Stimulated activated CD8-positive, alpha-beta memory T cell treated with anti-CD3 and anti-CD28 coated beads, Interleukin-15, amount 100 ng/mL, for 24 hours (primary cell): ENCODE measurements around the gene C1orf52.
"Not testable (repeated sequence)": the region's sequence is repeated elsewhere in the genome, so short reads cannot be mapped to it uniquely, and the experiment has no call there.

ENCODE experiments used
- DNase-seq: peaks from one replicate; pipeline ENCODE4 v3.0.0-alpha.2; 2020; ENCODE audit warnings: low read depth

C1orf52 gene

DNA sequence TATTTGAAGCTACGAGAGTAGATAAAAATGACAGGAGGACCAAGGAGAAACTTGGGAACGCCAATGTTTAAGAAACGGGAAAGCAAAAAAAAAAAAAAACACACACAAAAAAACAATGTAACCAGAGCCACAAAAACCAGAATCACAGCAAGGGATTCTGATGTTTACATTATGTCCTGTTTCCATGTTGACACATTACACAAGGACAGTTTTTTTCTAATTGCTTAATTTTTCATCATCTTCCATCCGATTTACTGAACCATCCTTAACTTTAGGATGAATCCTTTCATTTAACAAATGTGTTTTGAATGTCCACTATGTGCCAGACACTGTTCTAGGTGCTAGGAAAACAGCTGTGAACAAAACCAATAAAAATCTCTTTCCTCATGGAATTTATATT lies 18.3 kb upstream of the C1orf52 start:
- no peak for DNase-seq

DNA sequence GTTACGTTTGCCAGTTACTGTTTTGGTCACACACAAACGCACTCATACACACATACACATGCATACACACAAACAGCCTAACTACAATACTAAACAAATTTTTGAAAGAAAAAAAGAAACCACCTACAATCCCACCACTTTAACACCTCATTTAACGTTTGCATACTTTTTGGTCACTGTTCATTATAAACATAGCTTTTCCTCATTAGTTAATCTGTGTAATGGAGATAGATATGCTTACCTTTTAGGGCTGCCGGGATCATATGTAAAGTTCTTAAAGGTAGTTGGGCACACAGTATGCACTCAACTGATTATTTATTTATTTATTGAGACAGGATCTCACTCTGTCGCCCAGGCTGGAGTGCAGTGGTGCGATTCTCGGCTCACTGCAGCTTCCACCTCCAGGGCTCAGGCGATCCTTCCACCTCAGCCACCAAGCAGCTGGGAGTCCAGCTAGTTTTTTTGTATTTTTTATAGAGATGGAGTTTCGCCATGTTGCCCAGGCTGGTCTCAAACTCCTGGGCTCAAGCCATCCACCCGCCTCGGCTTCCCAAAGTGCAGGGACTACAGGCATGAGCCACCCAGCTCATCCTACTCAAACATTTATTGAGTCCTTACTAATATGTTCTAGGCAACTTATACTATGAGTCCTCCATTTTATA lies 17.6 kb upstream of the C1orf52 start:
- no peak for DNase-seq

DNA sequence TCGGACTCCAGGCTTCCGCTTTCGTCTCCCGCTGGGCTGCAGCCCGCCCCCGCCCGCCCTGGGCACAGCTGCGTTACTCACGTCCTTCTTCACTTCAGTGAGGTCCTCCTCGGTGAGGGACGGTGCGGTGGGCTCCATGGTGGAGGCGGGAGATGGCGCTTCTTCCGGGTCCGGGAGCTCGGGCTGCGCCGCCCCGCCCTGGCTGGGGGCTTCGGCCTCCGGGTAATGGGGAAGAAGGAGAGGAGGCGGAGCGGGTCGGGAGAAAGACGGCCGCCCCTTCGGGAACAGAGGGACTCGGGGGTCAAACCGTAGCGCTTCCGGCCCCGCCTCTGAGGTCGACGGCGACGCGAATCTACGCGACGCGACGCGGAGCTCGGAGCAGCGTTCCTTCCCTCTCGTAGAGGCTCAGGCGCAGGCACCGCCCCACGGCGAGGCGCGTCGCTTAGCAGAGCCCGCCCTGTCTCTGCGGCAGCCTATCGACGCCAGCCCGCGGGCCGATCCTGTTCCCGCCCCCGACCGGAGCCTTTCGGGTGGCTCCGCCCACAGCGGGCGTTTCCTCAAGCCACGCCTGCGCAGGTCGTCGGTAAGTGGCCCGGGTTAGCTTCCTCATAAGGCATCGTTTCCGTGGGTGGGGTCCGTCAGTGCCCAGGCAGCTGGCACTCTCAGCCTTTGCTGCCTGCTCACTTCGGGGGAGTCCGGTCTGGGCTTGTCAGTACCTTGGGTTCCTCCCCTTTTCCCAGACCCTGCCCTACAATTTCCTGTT lies 16.9 kb upstream of the C1orf52 start, which contains the start of gene BCL10:
Gene BCL10, minus strand, starts transcription at position 418 of the 763 bp plus-strand sequence. Its CDS starts 280 bp downstream, at position 138.
- DNase-seq, result peak; percentile 89

DNA sequence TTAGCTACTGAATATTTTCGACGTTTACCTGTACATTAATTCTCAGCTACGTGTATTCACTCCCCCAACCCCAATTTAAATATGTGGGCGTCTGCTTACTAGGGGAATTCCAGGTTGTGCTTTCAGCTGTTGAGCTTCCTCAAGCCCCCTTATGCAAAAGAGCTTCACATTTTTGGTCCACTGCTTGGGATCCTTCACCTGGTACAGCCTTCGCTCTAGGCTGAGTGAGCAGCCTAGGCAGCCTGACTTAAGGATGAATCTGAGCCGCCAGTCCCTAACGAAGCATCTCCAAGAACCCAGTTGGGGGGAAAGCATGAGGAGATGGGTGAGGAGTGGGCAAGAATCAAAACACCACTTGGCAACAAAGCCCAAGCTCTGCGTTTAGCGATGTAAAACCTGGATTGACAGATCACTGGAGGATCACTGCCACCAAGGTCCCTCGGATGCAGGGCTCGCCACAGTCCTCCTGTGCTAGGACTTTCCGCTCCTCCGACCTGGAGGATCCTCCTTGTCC lies 16.3 kb upstream of the C1orf52 start:
- no peak for DNase-seq

DNA sequence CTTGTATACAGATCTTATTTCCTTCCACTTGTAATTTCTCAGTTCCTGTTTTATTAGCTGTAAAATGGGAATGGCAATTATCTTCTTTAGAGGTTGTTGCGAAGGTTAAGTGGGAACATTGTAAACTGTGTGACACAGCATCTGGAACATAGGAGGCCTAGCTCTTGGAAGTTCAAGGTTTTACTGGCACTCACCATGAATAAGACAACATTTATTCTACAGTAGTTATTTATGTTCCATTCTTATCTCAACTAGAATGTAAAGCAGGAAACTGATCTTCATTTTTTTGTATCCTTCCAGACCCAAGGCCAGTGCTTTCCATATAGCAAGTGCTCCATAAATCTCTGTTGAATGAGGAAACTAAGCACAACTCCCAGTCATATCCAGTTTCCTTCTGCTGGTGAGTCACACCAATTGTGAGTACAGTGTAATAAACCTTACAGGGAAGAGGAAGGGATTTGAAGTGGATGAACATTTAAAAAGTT lies 15.5 kb upstream of the C1orf52 start:
- no peak for DNase-seq

DNA sequence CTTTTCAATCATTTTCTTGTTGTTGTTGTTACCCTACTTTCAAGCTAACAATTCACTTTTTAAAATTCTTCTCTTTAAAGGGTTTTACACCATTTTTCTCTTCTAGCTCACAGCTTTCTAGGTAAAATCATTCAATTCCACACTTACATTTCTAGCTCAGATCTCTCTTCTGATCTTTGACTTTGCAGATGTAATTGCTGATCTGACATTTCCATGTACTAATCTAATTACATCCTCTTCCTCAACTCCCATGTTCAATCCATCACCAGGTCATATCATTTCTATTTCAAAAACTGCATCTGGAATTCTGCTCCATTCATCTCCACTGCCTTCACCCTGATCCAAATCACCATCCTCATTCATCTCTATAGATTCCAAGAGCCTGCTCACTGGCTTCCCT lies 13.9 kb upstream of the C1orf52 start:
- no peak for DNase-seq

DNA sequence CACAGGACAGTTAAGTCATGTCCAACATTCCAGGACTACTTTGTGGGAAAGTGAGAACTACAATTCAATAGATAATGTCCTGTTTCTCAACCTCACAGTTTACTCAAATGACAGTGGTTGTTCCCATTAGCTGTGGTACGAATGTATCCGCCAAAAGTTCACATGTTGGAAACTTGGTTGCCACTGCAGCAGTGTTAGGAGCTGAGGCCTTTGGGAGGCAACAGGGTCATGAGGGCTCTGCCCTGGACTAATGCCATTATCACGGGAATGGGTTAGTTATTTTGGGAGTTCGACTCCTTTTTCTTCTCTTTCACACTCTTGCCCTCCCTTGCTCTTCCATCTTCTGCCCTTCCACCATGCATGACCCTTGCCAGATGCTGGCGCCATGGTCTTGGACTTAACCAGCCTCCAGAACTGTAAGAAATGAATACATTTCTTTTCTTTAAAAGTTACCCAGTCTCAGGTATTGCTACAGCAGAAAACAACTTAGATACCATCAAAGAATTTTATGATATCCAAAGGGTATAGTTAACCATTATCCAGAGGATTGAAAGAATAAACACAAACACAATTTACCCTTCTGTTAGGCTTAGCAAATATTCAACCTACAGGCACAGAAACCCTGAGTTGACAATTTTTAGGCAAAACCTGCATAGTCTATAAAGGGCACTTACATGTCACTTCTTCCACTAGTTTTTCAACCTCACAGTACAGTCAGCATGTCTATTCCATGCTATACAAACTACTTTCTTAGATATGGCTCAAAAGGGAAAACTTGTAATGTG lies 9.5 kb upstream of the C1orf52 start:
- no peak for DNase-seq

DNA sequence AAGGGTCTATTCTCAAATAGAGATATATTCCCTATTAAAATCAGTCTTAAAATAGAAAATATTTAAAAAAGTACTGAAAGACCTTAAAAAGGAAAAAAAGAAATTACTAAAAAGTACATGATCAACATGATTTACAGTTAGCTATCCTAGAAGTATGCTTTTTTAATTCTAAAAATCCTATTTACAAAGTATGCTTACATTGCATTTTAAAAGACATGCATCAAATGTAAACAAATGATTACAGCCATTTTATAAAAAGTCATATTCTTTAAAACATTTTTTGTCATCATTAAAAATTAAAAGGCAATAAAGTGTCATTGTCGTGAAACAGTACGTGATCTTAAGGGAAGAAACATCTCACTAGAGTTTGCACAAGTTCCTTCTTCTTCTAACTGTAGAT lies 7.9 kb upstream of the C1orf52 start:
- DNase-seq, result no peak

DNA sequence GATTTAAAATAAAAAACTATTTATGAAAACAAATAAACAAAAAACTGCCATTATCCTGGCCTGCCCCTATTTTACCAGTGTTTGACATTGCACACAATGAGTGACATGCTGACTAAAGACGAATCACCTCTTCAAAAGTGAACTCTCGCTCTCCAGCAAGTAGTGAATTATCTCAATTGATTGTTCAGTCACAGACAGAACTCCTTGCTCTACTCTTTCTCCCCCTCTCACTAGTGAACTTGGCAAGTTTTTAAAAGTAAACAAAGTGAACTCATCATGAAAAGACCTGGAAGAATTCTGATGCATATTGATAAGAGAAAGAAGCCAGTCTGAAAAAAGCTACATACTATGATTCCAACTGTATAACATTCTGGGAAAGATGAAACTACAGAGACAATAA lies 4.7 kb upstream of the C1orf52 start:
- DNase-seq, result no peak

DNA sequence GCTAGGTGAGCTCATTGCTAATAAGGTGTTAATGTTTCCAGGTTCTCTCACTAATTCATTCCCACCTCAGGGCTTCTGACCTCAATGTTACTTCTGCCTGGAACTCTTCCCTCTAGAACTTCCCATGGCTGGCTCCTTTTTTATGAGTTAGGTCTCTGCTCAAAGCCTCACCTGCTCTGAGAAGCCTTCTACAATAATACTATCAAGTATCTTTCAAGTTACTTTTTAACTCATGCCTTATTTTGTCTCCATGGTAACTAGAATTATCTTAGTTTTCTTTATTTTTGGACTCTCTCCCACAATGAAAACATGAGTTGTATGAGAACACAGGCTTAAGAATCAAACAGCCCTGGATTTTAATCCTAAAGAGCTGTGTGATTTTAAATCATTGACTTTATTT lies 3.5 kb upstream of the C1orf52 start:
- DNase-seq, result no peak

DNA sequence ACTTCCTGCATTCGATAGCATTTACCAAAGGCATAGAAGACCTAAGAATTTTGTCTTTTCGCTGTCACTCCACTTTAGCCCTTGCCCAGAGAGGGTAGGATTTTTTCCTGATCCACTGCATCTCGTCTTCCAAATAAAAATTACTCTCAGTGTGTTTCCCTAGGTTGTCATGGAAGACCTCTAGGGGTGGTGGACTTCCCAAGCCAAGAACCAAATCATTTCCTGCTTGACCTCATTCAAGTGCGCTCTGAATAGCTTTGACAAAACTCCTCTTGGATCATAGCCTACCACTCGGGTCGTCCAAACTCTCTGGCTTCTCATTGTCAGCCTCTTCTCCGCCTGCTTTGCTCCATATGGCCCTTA lies 431 bp upstream of the C1orf52 start:
- DNase-seq, result no peak

DNA sequence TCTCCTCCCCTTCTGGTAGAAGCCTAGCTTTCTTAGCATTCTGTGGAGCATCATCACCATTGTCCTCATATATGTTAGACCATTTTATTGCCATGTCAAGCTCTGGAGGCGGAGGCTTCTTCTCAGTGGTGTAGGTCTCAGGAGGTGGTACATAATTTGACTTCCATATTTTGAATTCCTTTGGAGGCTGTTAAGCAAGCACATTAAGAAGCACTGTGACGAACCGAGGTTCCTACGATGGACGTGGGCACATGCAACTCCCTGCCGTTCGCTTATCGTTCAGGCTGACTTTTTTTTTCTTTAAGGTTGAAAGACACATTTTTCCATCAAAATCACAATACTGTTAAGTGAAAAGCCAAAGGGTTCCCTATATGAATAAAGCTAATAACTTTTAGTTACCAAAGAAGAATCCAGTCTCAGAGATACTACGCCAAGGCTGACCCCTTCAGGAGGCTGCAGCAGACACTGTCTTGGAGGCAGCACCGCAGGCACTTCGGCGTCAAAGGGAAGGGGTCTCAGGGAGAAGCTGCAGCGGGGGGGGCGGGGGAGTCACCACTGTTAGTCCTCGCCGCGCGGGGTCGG lies 835 bp downstream of the C1orf52 start:
- DNase-seq, result no peak

DNA sequence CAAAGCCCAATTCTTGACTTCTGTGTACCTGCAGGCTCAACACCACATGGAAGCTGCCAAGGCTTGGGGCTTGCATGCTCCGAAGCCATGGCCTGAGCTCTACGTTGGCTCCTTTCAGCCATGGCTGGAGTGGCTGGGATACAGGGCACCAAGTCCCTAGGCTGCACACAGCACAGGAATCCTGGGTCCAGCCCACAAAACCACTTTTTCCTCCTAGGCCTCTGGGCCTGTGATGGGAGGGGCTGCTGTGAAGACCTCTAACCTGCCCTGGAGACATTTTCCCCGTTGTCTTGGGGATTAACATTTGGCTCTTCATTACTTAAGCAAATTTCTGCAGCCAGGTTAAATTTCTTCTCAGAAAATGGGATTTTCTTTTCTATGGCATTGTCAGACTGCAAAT lies 10.4 kb downstream of the C1orf52 start:
- not testable (repeated sequence) for DNase-seq

DNA sequence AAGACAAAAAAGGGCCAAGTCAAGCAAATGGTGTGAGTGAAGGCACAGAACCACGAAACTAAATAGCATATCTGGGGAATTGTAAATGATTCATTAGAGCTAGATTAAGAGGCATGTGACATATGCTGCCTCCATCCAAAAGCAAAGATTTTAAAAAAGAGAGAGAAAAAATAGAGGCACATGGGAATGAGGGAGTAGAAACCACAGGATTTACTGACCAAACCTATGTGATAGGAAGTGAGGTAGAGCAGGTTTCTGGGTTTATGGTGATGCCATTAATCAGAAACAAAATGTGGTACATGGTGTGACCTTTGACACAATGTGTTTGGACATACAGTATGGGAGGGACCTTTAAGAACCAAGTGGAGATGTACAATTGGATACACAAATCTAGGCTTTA lies 13.6 kb downstream of the C1orf52 start:
- no peak for DNase-seq

DNA sequence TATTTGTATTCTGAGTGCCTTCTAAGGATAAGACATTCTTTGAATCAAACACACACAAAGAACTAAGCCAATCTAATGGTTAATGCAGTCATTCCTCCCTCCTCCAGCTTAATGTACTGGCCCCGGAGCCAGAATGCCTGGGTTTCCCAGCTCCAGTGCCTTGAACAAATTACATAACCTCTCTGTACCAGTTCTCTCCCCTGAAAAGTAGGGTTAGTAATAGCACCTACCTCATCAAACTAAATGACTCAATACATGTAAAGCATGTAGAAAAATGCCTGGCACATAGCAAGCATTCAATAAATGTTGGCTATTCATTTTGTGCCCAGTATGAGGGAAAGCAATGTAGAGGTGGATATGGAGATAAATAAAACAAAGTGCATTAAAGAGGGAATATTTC lies 14.0 kb downstream of the C1orf52 start:
- DNase-seq, result no peak

DNA sequence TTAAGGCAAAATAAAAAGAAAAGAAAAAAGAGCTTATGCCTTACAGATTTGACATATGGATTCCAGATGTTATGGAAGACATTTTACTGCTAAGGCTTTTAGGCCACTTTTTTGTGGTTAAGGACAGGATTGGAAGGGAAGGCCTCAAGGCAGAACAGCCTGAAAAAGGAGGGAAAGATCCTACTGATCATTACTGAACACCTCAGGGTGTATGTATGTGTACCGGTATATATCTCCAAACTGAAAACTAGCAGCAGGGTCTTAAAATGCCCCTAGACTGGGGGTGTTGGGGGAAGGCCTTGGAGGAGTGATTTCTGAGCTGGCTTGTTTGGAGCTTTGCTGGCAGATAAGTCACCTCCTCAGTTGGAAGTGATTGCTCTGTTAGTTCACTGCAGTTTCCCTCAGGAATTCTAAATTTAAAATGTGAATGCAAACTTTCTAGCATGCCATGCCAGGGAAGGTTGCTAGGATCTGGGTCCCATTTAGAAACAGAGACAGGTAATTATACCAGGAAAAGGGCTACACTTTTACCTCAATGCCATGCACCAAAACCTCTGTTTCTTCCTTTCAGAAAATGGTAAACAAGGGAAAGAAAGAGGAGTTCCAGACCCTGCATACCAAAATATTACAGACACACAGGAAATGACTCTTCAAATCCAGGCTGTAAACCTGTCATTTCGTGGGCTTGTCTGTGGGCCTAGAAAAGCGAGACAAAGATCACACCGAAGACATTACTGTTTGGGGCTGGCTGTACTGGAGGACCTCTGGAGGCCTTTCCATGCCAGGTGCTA lies 15.0 kb downstream of the C1orf52 start:
- no peak for DNase-seq

DNA sequence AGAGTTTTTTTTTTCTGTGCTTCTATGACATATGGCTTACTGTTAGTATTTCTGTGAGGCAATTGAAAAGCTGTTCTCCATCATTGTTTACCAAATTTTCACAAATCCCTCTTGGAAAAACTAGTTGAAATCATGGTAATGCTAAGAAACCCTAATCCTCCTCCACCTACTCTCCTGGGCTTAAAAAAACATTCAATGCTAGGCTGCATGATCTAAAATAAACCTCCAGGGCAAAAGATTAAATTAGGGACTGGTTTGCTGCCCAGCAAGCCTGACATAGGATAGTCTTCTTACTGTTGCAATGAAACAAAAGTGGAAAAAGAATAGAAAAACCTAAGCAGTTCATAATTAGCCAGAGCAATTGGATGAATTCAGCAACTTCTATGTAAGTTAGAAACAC lies 16.1 kb downstream of the C1orf52 start:
- no peak for DNase-seq

DNA sequence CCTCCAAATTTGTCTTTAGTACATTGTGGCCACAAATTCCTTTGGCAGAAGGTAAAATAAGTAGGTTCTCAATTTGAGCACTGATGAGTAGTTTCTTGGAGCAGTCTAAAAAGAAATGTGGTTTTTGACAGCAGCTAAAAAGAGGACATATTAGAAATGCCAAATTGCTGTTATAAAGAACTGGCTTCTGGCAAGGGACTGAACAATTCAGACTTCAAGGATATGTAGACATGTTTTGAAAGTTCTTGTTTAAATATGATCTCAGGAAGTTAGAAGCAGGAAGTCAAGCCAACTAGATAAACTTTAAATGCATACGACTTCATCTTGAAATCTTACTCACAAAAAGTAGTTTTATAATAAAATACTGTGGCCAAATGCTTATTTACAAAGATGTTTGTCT lies 18.8 kb downstream of the C1orf52 start:
- DNase-seq, result no peak

DNA sequence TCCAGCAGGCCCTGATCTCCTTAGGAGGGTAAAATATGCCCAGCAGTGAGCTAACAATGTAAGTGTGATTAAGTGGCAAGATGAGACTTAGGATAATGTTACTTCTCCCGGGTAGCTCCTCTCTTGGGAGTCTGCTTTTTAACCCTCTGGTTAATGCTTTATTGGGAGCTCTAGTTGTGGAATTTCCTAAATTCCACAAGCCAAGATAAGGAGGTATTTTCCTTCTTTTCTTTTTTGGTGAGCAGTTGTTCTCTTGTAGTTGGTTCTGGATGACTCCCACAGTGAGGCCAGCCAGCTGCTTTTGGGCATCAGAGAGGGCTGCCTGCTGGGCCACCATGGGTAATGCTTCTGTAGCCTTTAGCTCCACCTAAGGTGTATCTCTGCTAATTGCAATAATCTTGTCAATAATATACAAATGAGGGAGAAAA lies 19.3 kb downstream of the C1orf52 start:
- DNase-seq, result no peak

DNA sequence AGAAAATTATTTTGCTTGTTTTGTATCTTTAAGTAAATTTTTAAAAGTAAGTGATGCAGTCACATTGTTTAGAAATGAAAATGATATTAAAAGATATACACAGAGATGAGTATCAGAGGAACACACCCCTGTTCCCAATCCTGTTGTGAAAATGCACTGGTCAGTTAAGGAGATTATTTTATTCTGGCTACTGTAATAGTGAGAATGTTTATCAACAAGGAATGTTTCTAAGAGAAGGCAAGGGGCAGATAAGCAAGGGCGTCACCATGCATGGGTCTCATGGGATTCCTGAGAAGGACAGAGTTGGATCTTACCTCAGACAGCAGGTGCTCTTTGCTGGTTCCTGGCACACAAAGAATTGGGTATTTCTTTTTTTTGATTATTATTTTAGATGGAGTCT lies 21.8 kb downstream of the C1orf52 start:
- DNase-seq, result no peak

DNA sequence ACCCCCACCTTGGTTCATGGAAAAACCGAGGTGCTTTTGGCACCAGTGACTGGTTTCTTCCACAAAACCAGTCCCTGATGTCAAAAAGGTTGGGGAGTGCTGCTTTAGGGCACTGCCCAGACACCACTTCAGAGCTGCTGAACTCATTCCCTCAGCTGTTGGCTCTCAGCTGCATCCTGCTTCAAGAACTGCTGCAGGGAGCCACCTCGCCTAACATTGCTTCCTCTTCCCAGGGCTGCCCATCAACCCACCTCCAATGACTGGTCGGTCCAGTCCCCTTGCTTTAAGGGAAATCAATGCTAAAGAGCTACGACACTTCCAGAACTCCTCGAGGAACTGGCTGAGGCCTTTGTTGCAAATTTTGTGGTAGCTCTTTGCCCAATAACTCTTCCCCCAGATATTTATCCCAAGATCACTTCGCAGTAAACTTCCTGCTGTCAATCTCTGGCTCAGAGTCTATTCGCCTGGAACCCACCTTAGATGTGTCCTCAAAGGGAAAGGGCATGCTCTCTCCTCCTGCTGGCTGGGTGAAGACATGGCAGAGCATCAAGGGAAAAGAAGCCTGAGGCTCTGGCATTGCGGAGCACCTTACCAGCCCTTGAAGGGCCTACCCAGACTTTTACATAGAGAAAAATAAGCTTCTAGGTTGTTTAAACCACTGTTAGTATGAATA lies 29.0 kb downstream of the C1orf52 start:
- DNase-seq, result no peak
